Gastrocnemius medialis (tissue), 4 donors: ENCODE measurements around the gene COL24A1.

Experiments used
- CTCF ChIP-seq, 5 experiments: fragments of 450-650 bp in 3 of 5; fragments of 200-600 bp in 2 of 5; sonication (generic) in 2 of 5; IDR thresholded peaks in 4 of 5; conservative IDR thresholded peaks in 1 of 5; 1 replicate in 4 of 5; 2 replicates in 1 of 5; pipeline ENCODE4 v1.5.1; 2016 to 2019; ENCODE audit warnings: antibody characterized with exemption in 5 of 5, mild to moderate bottlenecking in 3 of 5, moderate library complexity in 3 of 5
- POLR2A ChIP-seq, 2 donors: fragments of 450-650 bp; IDR thresholded peaks; one replicate each; pipeline ENCODE4 v1.6.1; 2017; ENCODE audit warnings: antibody characterized with exemption in 2 of 2, mild to moderate bottlenecking in 2 of 2, moderate library complexity in 2 of 2

GRCh38 chr1:85743814-85744213 is 412.8 kb downstream of the COL24A1 start:
- TF ChIP-seq CTCF (IDR thresholded peaks at IDR 0.05 in 4 of 5, conservative IDR thresholded peaks at IDR 0.05 in 1 of 5) (no peak), POLR2A (IDR thresholded peaks at IDR 0.05) (no peak)
